Gastrocnemius medialis (tissue), 4 donors: ENCODE data around the gene SCGB3A2.

Experiments
- POLR2A ChIP-seq, 2 donors: fragments of 450-650 bp; IDR thresholded peaks; one replicate each; pipeline ENCODE4 v1.6.1; 2017; ENCODE audit warnings: antibody characterized with exemption in 2 of 2, mild to moderate bottlenecking in 2 of 2, moderate library complexity in 2 of 2
- TF ChIP-seq, protein P1 (sequence below), 5 experiments: fragments of 450-650 bp in 3 of 5; fragments of 200-600 bp in 2 of 5; sonication (generic) in 2 of 5; IDR thresholded peaks in 4 of 5; conservative IDR thresholded peaks in 1 of 5; 1 replicate in 4 of 5; 2 replicates in 1 of 5; pipeline ENCODE4 v1.5.1; 2016 to 2019; ENCODE audit warnings: antibody characterized with exemption in 5 of 5, mild to moderate bottlenecking in 3 of 5, moderate library complexity in 3 of 5

DNA sequence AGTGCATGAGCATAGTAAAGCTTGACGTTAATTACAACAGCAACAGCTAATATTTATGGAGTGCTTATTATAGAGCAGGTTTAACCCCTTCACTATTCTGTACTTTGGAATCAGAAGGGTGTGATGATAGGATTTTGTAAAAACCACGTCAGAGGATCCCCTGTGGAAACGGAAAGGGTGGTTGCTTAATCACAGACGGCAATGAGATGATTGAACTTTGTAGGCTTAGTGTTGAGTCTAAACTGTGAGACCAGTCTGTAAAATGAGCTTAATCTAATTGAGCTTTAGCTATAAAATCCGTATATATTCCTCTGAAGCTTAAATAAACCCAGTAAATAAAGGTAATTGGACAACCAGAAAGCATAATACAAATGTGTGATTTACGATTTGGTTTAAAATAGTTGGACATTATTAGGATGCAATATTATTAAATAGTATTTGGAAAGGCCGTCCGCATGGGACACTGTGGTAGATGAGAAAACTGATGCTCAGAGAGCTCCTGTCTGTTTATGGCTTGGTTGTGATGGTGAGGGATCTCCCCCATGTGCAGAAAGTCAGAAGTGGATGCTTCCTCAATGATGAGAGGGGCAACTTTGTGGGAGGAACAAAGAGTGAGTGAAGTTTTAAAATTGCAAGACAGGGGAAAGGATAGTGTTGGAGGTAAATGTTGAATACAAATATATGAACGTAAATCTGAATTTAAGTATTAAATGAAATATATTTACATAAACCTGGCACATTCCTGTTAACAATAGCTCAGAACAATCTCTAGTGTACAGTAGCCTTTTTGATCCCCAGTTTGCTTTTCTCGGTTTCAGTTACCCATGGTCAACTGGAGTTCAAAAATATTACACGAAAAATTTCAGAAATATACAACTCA lies 23.4 kb upstream of the SCGB3A2 start:
- TF ChIP-seq POLR2A (IDR thresholded peaks at IDR 0.05): no peak
- TF ChIP-seq, protein P1, sequence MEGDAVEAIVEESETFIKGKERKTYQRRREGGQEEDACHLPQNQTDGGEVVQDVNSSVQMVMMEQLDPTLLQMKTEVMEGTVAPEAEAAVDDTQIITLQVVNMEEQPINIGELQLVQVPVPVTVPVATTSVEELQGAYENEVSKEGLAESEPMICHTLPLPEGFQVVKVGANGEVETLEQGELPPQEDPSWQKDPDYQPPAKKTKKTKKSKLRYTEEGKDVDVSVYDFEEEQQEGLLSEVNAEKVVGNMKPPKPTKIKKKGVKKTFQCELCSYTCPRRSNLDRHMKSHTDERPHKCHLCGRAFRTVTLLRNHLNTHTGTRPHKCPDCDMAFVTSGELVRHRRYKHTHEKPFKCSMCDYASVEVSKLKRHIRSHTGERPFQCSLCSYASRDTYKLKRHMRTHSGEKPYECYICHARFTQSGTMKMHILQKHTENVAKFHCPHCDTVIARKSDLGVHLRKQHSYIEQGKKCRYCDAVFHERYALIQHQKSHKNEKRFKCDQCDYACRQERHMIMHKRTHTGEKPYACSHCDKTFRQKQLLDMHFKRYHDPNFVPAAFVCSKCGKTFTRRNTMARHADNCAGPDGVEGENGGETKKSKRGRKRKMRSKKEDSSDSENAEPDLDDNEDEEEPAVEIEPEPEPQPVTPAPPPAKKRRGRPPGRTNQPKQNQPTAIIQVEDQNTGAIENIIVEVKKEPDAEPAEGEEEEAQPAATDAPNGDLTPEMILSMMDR (IDR thresholded peaks at IDR 0.05 in 4 of 5, conservative IDR thresholded peaks at IDR 0.05 in 1 of 5): no peak
